Mesenchymal stem cell (in vitro differentiated cells and primary cell): ENCODE measurements around the gene ELMOD2.

Experiments
- DNase-seq: peaks from one replicate; pipeline ENCODE4 v3.0.0-alpha.2; 2013
- H2AFZ ChIP-seq: one replicate; pipeline ENCODE4 v1.6.1; 2013; ENCODE audit warnings: low read depth, mild to moderate bottlenecking, control low read depth, inconsistent platforms, low read length, moderate library complexity
- H2AK5ac ChIP-seq: 2 replicates; pipeline ENCODE4 v1.6.1; 2013; ENCODE audit warnings: low read length, moderate library complexity, mild to moderate bottlenecking, inconsistent platforms; ENCODE audit not compliant: severe bottlenecking
- H2BK120ac ChIP-seq: one replicate; pipeline ENCODE4 v1.6.1; 2013; ENCODE audit warnings: low read depth, mild to moderate bottlenecking, inconsistent platforms, low read length, moderate library complexity
- H2BK12ac ChIP-seq, 2 experiments: one replicate each; pipeline ENCODE4 v1.6.1; 2013; ENCODE audit warnings: inconsistent platforms in 2 of 2, low read length in 2 of 2, mild to moderate bottlenecking in 2 of 2, moderate library complexity in 2 of 2, control low read depth in 1 of 2
- H2BK15ac ChIP-seq: one replicate; pipeline ENCODE4 v1.6.1; 2013; ENCODE audit warnings: mild to moderate bottlenecking, low read depth, inconsistent platforms; ENCODE audit not compliant: poor library complexity, severe bottlenecking
- H2BK5ac ChIP-seq: 2 replicates; pipeline ENCODE4 v1.6.1; 2013; ENCODE audit warnings: low read depth, mild to moderate bottlenecking, low read length, control low read depth, inconsistent platforms; ENCODE audit not compliant: poor library complexity, severe bottlenecking
- H3K14ac ChIP-seq, 2 experiments: one replicate each; pipeline ENCODE4 v1.6.1; 2013; ENCODE audit warnings: inconsistent platforms in 2 of 2, low read length in 2 of 2, control low read depth in 1 of 2, mild to moderate bottlenecking in 1 of 2, moderate library complexity in 1 of 2
- H3K18ac ChIP-seq, 2 experiments: one replicate each; pipeline ENCODE4 v1.6.1; 2013; ENCODE audit warnings: inconsistent platforms in 2 of 2, low read length in 2 of 2, control low read depth in 1 of 2, low read depth in 1 of 2, mild to moderate bottlenecking in 1 of 2
- H3K23ac ChIP-seq, 2 experiments: one replicate each; pipeline ENCODE4 v1.6.1; 2013; ENCODE audit warnings: inconsistent platforms in 2 of 2, low read length in 2 of 2, mild to moderate bottlenecking in 2 of 2, moderate library complexity in 2 of 2, control low read depth in 1 of 2
- H3K27ac ChIP-seq: 2 replicates; pipeline ENCODE4 v1.5.1; 2013; ENCODE audit warnings: mild to moderate bottlenecking, moderate library complexity, low read length, control low read depth, inconsistent platforms; ENCODE audit not compliant: poor library complexity, severe bottlenecking
- H3K27me3 ChIP-seq, 2 experiments: 2 replicates each; pipeline versions ENCODE4 v1.6.1 to v1.7.0; 2013; ENCODE audit warnings: low read length in 2 of 2, mild to moderate bottlenecking in 2 of 2, moderate library complexity in 2 of 2, control low read depth in 1 of 2, inconsistent platforms in 1 of 2; ENCODE audit not compliant: control insufficient read depth in 1 of 2, insufficient read depth in 1 of 2
- H3K36me3 ChIP-seq, 2 experiments: 2 replicates each; pipeline versions ENCODE4 v1.6.1 to v1.7.0; 2013; ENCODE audit warnings: low read length in 2 of 2, control low read depth in 1 of 2, inconsistent platforms in 1 of 2, low read depth in 1 of 2, mild to moderate bottlenecking in 1 of 2; ENCODE audit not compliant: insufficient read depth in 2 of 2, control insufficient read depth in 1 of 2
- H3K4ac ChIP-seq, 2 experiments: one replicate each; pipeline ENCODE4 v1.6.1; 2013; ENCODE audit warnings: inconsistent platforms in 2 of 2, low read length in 2 of 2, mild to moderate bottlenecking in 2 of 2, moderate library complexity in 2 of 2, control low read depth in 1 of 2, low read depth in 1 of 2
- H3K4me1 ChIP-seq: 2 replicates; pipeline ENCODE4 v1.6.1; 2013; ENCODE audit warnings: low read depth, low read length, control low read depth; ENCODE audit not compliant: control insufficient read depth, insufficient read depth
- H3K4me2 ChIP-seq: 2 replicates; pipeline ENCODE4 v1.6.1; 2013; ENCODE audit warnings: low read length, mild to moderate bottlenecking, inconsistent platforms; ENCODE audit not compliant: poor library complexity, severe bottlenecking
- H3K4me3 ChIP-seq, 2 experiments: 2 replicates each; pipeline versions ENCODE4 v1.5.1 to v1.7.0; 2013; ENCODE audit warnings: low read length in 2 of 2, mild to moderate bottlenecking in 2 of 2, control low read depth in 1 of 2, low read depth in 1 of 2; ENCODE audit not compliant: insufficient read depth in 1 of 2
- H3K79me1 ChIP-seq: replicated peaks from 2 replicates; pipeline ENCODE4 v1.6.1; 2013; ENCODE audit warnings: mild to moderate bottlenecking, control low read depth, low read length, inconsistent platforms; ENCODE audit not compliant: poor library complexity, severe bottlenecking
- H3K9ac ChIP-seq: 2 replicates; pipeline ENCODE4 v1.7.0; 2013; ENCODE audit warnings: mild to moderate bottlenecking, low read length, moderate library complexity
- H3K9me3 ChIP-seq: 2 replicates; pipeline ENCODE4 v1.7.0; 2013; ENCODE audit warnings: mild to moderate bottlenecking, low read length; ENCODE audit not compliant: control insufficient read depth
- H4K8ac ChIP-seq: one replicate; pipeline ENCODE4 v1.6.1; 2013; ENCODE audit warnings: inconsistent platforms, mild to moderate bottlenecking, low read length, moderate library complexity
- H4K91ac ChIP-seq: one replicate; pipeline ENCODE4 v1.6.1; 2013; ENCODE audit warnings: mild to moderate bottlenecking, low read length, inconsistent platforms
- WGBS: methylation state at CpG from one replicate; pipeline ENCODE4 v1.1.7; 2013; ENCODE audit warnings: mixed read lengths; 5-methylcytosine and 5-hydroxymethylcytosine counted together

The ELMOD2 gene

DNA sequence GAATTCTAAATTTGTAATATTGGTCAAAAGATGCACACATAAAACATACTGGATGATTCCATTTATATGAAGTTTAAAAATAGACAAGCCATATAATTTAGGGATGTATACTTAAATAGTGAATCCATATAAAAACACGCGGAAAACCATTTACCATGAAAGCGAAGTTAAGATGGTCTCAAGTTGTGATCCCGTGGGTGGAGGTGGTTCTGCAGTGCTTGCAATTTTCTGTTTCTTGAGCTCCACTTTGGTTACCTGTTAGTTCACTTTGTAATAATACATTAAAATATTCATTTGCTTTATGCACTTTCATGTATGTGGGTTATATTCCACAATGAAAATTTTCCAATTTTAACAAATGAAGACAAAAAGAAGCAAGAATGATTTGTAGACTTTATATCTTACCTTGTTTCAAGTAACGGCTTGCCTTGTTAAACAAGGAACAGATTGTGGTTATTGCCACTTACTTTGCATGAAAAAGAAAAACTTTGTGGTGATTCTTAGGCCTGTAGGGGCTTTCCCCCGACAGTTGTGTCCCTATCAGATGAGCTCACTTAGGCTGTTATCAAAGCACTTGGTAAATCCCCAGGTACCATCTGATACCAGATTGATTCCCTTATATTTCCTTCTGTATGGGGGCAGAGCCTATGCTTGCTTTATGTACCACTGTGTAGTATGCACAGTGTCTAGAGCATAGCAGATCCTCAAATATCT, 32.6 kb downstream of the ELMOD2 start:
- H3K27me3 ChIP-seq = no peaks in the 10 kb centered on the region
- no peaks in the 10 kb centered on the region for H3K4me1 ChIP-seq
- no peak overlapping the region for H2BK12ac ChIP-seq
- peaks cover 0 to 12% of the 10 kb centered on the region in 2 experiments for H3K36me3 ChIP-seq
- no peak overlapping the region for H3K4ac ChIP-seq
- H2AFZ ChIP-seq = no peak overlapping the region
- DNase-seq = no peak
- no peak overlapping the region for H3K4me2 ChIP-seq
- H3K14ac ChIP-seq = no peak overlapping the region
- no peak overlapping the region for H3K9ac ChIP-seq
- H3K27ac ChIP-seq = no peak overlapping the region
- no peak overlapping the region for H4K91ac ChIP-seq
- H3K79me1 ChIP-seq = no peaks in the 10 kb centered on the region
- H2BK120ac ChIP-seq = no peak overlapping the region
- no peak overlapping the region for H3K18ac ChIP-seq
- H4K8ac ChIP-seq = no peak overlapping the region
- H3K9me3 ChIP-seq = no peaks in the 10 kb centered on the region
- no peak overlapping the region for H2BK15ac ChIP-seq
- H2AK5ac ChIP-seq = no peak overlapping the region
- no peak overlapping the region for H3K4me3 ChIP-seq
- no peak overlapping the region for H2BK5ac ChIP-seq
- 90% methylated on average over 6 of the region's 6 CpGs for WGBS
- H3K23ac ChIP-seq = no peak overlapping the region

DNA sequence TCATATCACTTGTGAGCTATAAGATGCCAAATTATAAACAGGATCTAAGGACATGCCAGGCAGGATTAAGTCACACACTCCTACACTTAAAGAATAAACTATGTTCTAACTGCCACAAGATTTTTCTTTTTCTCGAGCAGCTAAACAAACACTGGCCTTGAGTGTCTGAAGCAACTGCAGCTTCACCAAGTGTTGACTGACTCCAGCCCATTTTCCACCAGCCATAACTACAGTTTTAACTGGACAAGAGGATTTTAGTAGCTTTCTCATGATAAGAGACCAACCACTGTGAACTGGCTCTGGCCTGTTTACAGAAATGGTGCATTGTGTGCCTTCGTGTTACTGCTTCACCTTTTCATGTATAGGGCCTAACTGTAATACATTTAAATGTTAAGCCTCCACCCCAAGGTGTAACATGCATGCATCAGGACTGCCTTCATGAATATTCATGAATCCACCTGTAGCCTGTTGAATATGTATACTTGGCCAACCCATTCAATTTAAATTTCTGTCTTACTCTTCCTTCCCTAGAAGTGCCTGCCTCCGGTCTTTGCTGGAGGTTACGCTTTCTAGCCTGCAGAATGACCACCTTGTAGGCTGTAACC, 34.0 kb downstream of the ELMOD2 start:
- Histone ChIP-seq H3K4me3 (no peak overlapping the region), H3K4ac (no peak overlapping the region), H4K91ac (no peak overlapping the region), H2AFZ (no peak overlapping the region), H3K9ac (no peak overlapping the region), H4K8ac (no peak overlapping the region), H3K27me3 (no peaks in the 10 kb centered on the region), H3K36me3 (peaks cover 0 to 8% of the 10 kb centered on the region in 2 experiments), H3K79me1 (no peaks in the 10 kb centered on the region), H2BK12ac (no peak overlapping the region), H3K27ac (no peak overlapping the region), H3K9me3 (no peaks in the 10 kb centered on the region), H2BK5ac (no peak overlapping the region), H3K18ac (no peak overlapping the region), H3K23ac (no peak overlapping the region), H3K4me2 (no peak overlapping the region), H3K14ac (no peak overlapping the region), H2BK120ac (no peak overlapping the region), H3K4me1 (no peaks in the 10 kb centered on the region), H2AK5ac (no peak overlapping the region), H2BK15ac (no peak overlapping the region)
- DNase-seq = no peak
- 91% methylated on average over 4 of the region's 4 CpGs for WGBS

- Histone ChIP-seq H4K91ac (no peak overlapping the region), H2AFZ (no peak overlapping the region), H2BK15ac (no peak overlapping the region), H3K4ac (no peak overlapping the region), H2BK5ac (no peak overlapping the region), H3K9ac (no peak overlapping the region), H3K14ac (no peak overlapping the region), H3K27me3 (peaks cover 0 to 3% of the 10 kb centered on the region in 2 experiments), H2BK120ac (no peak overlapping the region), H3K23ac (no peak overlapping the region), H2BK12ac (no peak overlapping the region), H3K4me3 (no peak overlapping the region), H4K8ac (no peak overlapping the region), H3K9me3 (no peaks in the 10 kb centered on the region), H3K36me3 (no peaks in the 10 kb centered on the region), H2AK5ac (no peak overlapping the region), H3K79me1 (no peaks in the 10 kb centered on the region), H3K4me1 (no peaks in the 10 kb centered on the region), H3K4me2 (no peak overlapping the region), H3K27ac (no peak overlapping the region), H3K18ac (no peak overlapping the region)
- no peak for DNase-seq
- 92% methylated on average over 6 of the region's 6 CpGs for WGBS
These were observed 35.7 kb downstream of the ELMOD2 start for GRCh38 chr4:140559696-140560095.

- Histone ChIP-seq H3K18ac (no peak within 1 kb of the TSS), H3K4me2 (peak within 1 kb of the TSS; percentile 81), H4K8ac (peak within 1 kb of the TSS; percentile 31), H2AK5ac (no peak within 1 kb of the TSS), H3K27me3 (peaks cover 71 to 77% of the 10 kb centered on the region in 2 experiments), H2BK5ac (no peak within 1 kb of the TSS), H3K4me1 (peaks cover 9% of the 10 kb centered on the region), H3K4ac (no peak within 1 kb of the TSS), H4K91ac (no peak within 1 kb of the TSS), H3K9ac (peak within 1 kb of the TSS; percentile 1), H3K9me3 (peaks cover 19% of the 10 kb centered on the region), H2BK120ac (no peak within 1 kb of the TSS), H2BK12ac (no peak within 1 kb of the TSS), H3K36me3 (no peaks in the 10 kb centered on the region), H2AFZ (no peak within 1 kb of the TSS), H2BK15ac (peak within 1 kb of the TSS; percentile 18), H3K14ac (no peak within 1 kb of the TSS), H3K4me3 (peak within 1 kb of the TSS; percentile 63 to 73), H3K79me1 (no peaks in the 10 kb centered on the region), H3K27ac (no peak within 1 kb of the TSS), H3K23ac (peak within 1 kb of the TSS in 1 of 2 experiments; percentile 16)
- WGBS = 2% methylated on average over 68 of the region's 69 CpGs
- DNase-seq = peak; percentile 26
These were observed 44.7 kb downstream of the ELMOD2 start, which contains the start of gene UCP1 for GRCh38 chr4:140568507-140569306. Gene UCP1, minus strand, starts transcription at chr4:140568961. Its CDS starts 232 bp downstream, at chr4:140568729.
